ENCODE measurements around the gene TMIGD2.

DNA sequence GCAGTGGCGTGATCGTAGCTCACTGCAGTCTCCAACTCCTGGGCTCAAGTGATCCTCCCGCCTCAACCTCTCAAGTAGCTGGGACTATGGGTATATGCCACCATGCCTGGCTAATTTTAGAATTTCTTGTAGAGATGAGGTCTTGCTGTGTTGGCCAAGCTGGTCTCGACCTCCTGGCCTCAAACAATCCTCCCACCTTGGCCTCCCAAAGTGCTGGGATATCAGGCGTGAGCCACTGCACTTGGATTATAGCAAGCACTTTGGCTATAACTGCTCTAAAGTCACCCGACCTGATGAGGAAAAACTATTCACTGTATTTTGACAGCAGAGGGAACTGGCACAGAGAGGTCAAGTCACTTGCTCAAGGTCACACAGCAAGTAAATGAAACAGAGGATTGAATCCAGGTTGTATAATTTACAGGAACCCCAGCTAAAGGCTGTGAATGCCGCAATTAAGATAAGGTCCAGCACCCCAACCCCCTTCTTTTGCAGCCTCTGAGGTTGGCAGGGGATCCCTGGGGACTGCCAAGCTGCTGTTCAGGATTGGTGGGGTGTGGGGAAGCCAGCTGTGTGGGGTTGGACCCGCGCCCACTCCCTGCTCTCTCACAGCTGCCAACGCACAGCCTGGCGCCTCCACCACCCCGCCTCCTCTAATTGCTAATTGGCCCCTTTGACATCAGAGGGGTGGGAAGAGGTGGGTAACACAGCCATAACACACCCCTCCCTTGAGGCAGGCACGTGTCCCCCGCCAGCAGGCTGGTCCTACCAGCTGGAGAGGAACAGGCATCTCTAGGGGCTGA is 6.0 kb downstream of the TMIGD2 start:
- TF ChIP-seq CTCF (IDR thresholded peaks at IDR 0.05), result no peak
- no peak for TF ChIP-seq POLR2A (IDR thresholded peaks at IDR 0.05)
